Right atrium auricular region (tissue), 2 donors: ENCODE results near the gene GTF2H3. TPM values are rescaled to one million over a fixed set of nuclear protein-coding genes. Genes with fewer than 3 reads are reported as not detected.
A peak's percentile ranks its signal among the peaks of the same experiment; 100 is the strongest.

Experiments
- DNase-seq: peaks from one replicate; pipeline ENCODE4 v3.0.0-alpha.2; 2019; ENCODE audit warnings: low spot score
- H3K27ac ChIP-seq, 2 donors: fragments of 200-600 bp; sonication (generic); 1 replicate in 1 of 2; 2 replicates in 1 of 2; pipeline ENCODE4 v1.5.1; 2016 to 2019
- H3K27me3 ChIP-seq, 2 donors: fragments of 200-600 bp; sonication (generic); one replicate each; pipeline versions ENCODE4 v1.5.1 to v1.6.0; 2017 to 2019
- H3K36me3 ChIP-seq: fragments of 200-600 bp; sonication (generic); one replicate; pipeline ENCODE4 v1.5.1; 2016
- H3K4me1 ChIP-seq, 2 donors: fragments of 200-600 bp; sonication (generic); one replicate each; pipeline versions ENCODE4 v1.5.1 to v1.6.0; 2017 to 2019
- H3K4me3 ChIP-seq, 2 donors: fragments of 200-600 bp; sonication (generic); 1 replicate in 1 of 2; 2 replicates in 1 of 2; pipeline ENCODE4 v1.5.1; 2017 to 2019; ENCODE audit warnings: mild to moderate bottlenecking in 1 of 2, moderate library complexity in 1 of 2
- H3K9me3 ChIP-seq, 2 donors: fragments of 200-600 bp; sonication (generic); one replicate each; pipeline ENCODE4 v1.5.1; 2019
- CTCF ChIP-seq, 2 donors: fragments of 200-600 bp; sonication (generic); IDR thresholded peaks; one replicate each; pipeline ENCODE4 v1.5.1; 2019; ENCODE audit warnings: antibody characterized with exemption in 2 of 2
- total RNA-seq, 2 donors: library from RNA; depleted of rRNA; stranded (reverse); fragments of >200 nt; gene quantifications; one replicate each; pipeline ENCODE4 v1.1.0, GENCODE V29; 2016

The GTF2H3 gene
- total RNA-seq, 2 donors from 2014 or later = 7.6 to 8.4 TPM

- H3K27me3 ChIP-seq = no peaks in the 10 kb centered on the region
- no peak overlapping the region for H3K4me3 ChIP-seq
- no peak overlapping the region for H3K27ac ChIP-seq
- no peaks in the 10 kb centered on the region for H3K4me1 ChIP-seq
- no peaks in the 10 kb centered on the region for H3K36me3 ChIP-seq
- DNase-seq = no peak
- no peak for TF ChIP-seq CTCF (IDR thresholded peaks at IDR 0.05)
- H3K9me3 ChIP-seq = no peaks in the 10 kb centered on the region
Measured at GRCh38 chr12:123659996-123660727, 26.5 kb downstream of the GTF2H3 start.

- Histone ChIP-seq H3K27me3 (no peaks in the 10 kb centered on the region), H3K9me3 (no peaks in the 10 kb centered on the region), H3K27ac (no peak overlapping the region), H3K4me1 (peaks cover 0 to 12% of the 10 kb centered on the region in 2 donors), H3K4me3 (no peak overlapping the region), H3K36me3 (no peaks in the 10 kb centered on the region)
- no peak for DNase-seq
- TF ChIP-seq CTCF (IDR thresholded peaks at IDR 0.05) = no peak
Measured at GRCh38 chr12:123667771-123668170, 34.1 kb downstream of the GTF2H3 start.

GRCh38 chr12:123670882-123671728 is 37.5 kb downstream of the GTF2H3 start, which contains the start of gene TCTN2:
TCTN2 (plus strand) TSS chr12:123671113; CDS start chr12:123671241, 128 bp downstream.
- no peaks in the 10 kb centered on the region for H3K9me3 ChIP-seq
- H3K27me3 ChIP-seq = no peaks in the 10 kb centered on the region
- H3K36me3 ChIP-seq = peaks cover 16% of the 10 kb centered on the region
- H3K4me3 ChIP-seq = peak within 1 kb of the TSS; percentile 83 to 87
- no peak within 1 kb of the TSS for H3K27ac ChIP-seq
- TF ChIP-seq CTCF (IDR thresholded peaks at IDR 0.05) = no peak
- peaks cover 0 to 12% of the 10 kb centered on the region in 2 donors for H3K4me1 ChIP-seq
- DNase-seq = peak; percentile 97

GRCh38 chr12:123671876-123672275 is 38.2 kb downstream of the GTF2H3 start:
- Histone ChIP-seq H3K36me3 (peaks cover 16% of the 10 kb centered on the region), H3K27me3 (no peaks in the 10 kb centered on the region), H3K9me3 (no peaks in the 10 kb centered on the region), H3K27ac (no peak overlapping the region), H3K4me1 (peaks cover 0 to 12% of the 10 kb centered on the region in 2 donors), H3K4me3 (peak overlapping the region in 1 of 2 donors; percentile 87)
- no peak for DNase-seq
- TF ChIP-seq CTCF (IDR thresholded peaks at IDR 0.05) = no peak

- Histone ChIP-seq H3K4me1 (peaks cover 0 to 12% of the 10 kb centered on the region in 2 donors), H3K36me3 (peaks cover 16% of the 10 kb centered on the region), H3K9me3 (no peaks in the 10 kb centered on the region), H3K27ac (no peak overlapping the region), H3K4me3 (no peak overlapping the region), H3K27me3 (no peaks in the 10 kb centered on the region)
- TF ChIP-seq CTCF (IDR thresholded peaks at IDR 0.05) = no peak
- DNase-seq = no peak
Measured at GRCh38 chr12:123675436-123675835, 41.8 kb downstream of the GTF2H3 start.
